Neural cell (in vitro differentiated cells): ENCODE data around the gene POMT1. TPM values are rescaled to one million over a fixed set of nuclear protein-coding genes. Genes with fewer than 3 reads are reported as not detected.

ENCODE experiments used
- H2AFZ ChIP-seq: fragments of 200-600, 300-800 bp; sonication (generic), shearing (Covaris generic); 2 replicates; pipeline ENCODE4 v1.6.0; 2014; ENCODE audit warnings: low read depth, mild to moderate bottlenecking, antibody characterized with exemption, low read length, moderate library complexity
- H3F3A ChIP-seq: fragments of 200-600 bp; shearing (Covaris generic); 2 replicates; pipeline ENCODE4 v1.6.1; 2016; ENCODE audit warnings: mild to moderate bottlenecking, moderate library complexity, mixed read lengths, antibody characterized with exemption, low read length; ENCODE audit not compliant: insufficient read depth, poor library complexity, severe bottlenecking
- H3K27ac ChIP-seq: fragments of 200-600, 300-800 bp; sonication (generic), shearing (Covaris generic); 2 replicates; pipeline ENCODE4 v1.5.1; 2014; ENCODE audit warnings: mild to moderate bottlenecking, low read length, moderate library complexity
- H3K27me3 ChIP-seq: fragments of 300-800, 200-600 bp; sonication (generic), shearing (Covaris generic); 2 replicates; pipeline ENCODE4 v1.6.0; 2014; ENCODE audit warnings: mild to moderate bottlenecking, low read depth, low read length, moderate library complexity; ENCODE audit not compliant: insufficient read depth
- H3K36me3 ChIP-seq: fragments of 300-800, 200-600 bp; sonication (generic), shearing (Covaris generic); 2 replicates; pipeline ENCODE4 v1.5.1; 2014; ENCODE audit warnings: mild to moderate bottlenecking, antibody characterized with exemption, low read length, moderate library complexity; ENCODE audit not compliant: insufficient read depth
- H3K4me2 ChIP-seq: fragments of 300-800, 200-600 bp; sonication (generic), shearing (Covaris generic); 2 replicates; pipeline ENCODE4 v1.6.0; 2014; ENCODE audit warnings: mild to moderate bottlenecking, low read length
- H3K4me3 ChIP-seq: fragments of 300-800, 200-600 bp; sonication (generic), shearing (Covaris generic); 2 replicates; pipeline ENCODE4 v1.5.1; 2014; ENCODE audit warnings: mild to moderate bottlenecking, low read length, moderate library complexity
- H3K79me2 ChIP-seq: fragments of 200-600 bp; shearing (Covaris generic); replicated peaks from 2 replicates; pipeline ENCODE4 v1.6.0; 2014; ENCODE audit warnings: mild to moderate bottlenecking, low read length, moderate library complexity; ENCODE audit not compliant: insufficient read depth
- H3K9ac ChIP-seq: fragments of 300-800, 200-600 bp; sonication (generic), shearing (Covaris generic); 2 replicates; pipeline ENCODE4 v1.6.1; 2016; ENCODE audit warnings: mild to moderate bottlenecking, low read length, mixed read lengths
- H3K9me2 ChIP-seq: fragments of 200-600 bp; shearing (Covaris generic); 2 replicates; pipeline ENCODE4 v1.6.1; 2016; ENCODE audit warnings: mild to moderate bottlenecking, low read length, mixed read lengths; ENCODE audit not compliant: insufficient read depth
- H3K9me3 ChIP-seq: fragments of 200-600, 300-800 bp; sonication (generic), shearing (Covaris generic); 2 replicates; pipeline ENCODE4 v1.6.1; 2016; ENCODE audit warnings: mild to moderate bottlenecking, mixed run types, low read length, moderate library complexity, mixed read lengths
- H4K20me1 ChIP-seq: fragments of 200-600 bp; shearing (Covaris generic); 2 replicates; pipeline ENCODE4 v1.6.1; 2016; ENCODE audit warnings: mild to moderate bottlenecking, mixed run types; ENCODE audit not compliant: insufficient read depth
- EP300 ChIP-seq: fragments of 450-650 bp; conservative IDR thresholded peaks from 2 replicates; pipeline ENCODE4 v1.6.1; 2014; ENCODE audit warnings: antibody characterized with exemption, mild to moderate bottlenecking, moderate library complexity; ENCODE audit not compliant: poor library complexity, severe bottlenecking
- EZH2 ChIP-seq: fragments of 200-600, 300-800 bp; shearing (Covaris generic), sonication (generic); IDR thresholded peaks from 2 replicates; pipeline ENCODE4 v1.6.1; 2014; ENCODE audit warnings: antibody characterized with exemption, low read length, borderline replicate concordance, mild to moderate bottlenecking; ENCODE audit not compliant: insufficient read depth, poor library complexity, severe bottlenecking
- MXI1 ChIP-seq: fragments of 450-650 bp; conservative IDR thresholded peaks from 2 replicates; pipeline ENCODE4 v1.6.1; 2014; ENCODE audit warnings: antibody characterized with exemption, mild to moderate bottlenecking; ENCODE audit not compliant: poor library complexity, severe bottlenecking
- POLR2AphosphoS5 ChIP-seq: IDR thresholded peaks from 2 replicates; pipeline ENCODE4 v1.6.1; 2012
- RAD21 ChIP-seq: fragments of 450-650 bp; conservative IDR thresholded peaks from 2 replicates; pipeline ENCODE4 v1.6.1; 2014; ENCODE audit warnings: antibody characterized with exemption, mild to moderate bottlenecking, moderate library complexity
- REST ChIP-seq: IDR thresholded peaks from 2 replicates; pipeline ENCODE4 v1.6.1; 2012; ENCODE audit warnings: borderline replicate concordance
- SMC3 ChIP-seq: fragments of 450-650 bp; conservative IDR thresholded peaks from 2 replicates; pipeline ENCODE4 v1.6.1; 2014; ENCODE audit warnings: antibody characterized with exemption, mild to moderate bottlenecking, moderate library complexity; ENCODE audit not compliant: poor library complexity
- TAF1 ChIP-seq: IDR thresholded peaks from 2 replicates; pipeline ENCODE4 v1.6.1; 2012; ENCODE audit warnings: low read depth
- polyA plus RNA-seq: library from polyadenylated mRNA; depleted of rRNA; stranded (reverse); fragments of >200 nt; gene quantifications from 2 replicates; pipeline ENCODE4 v1.2.3, GENCODE V29; 2014
- TF ChIP-seq, protein P1 (sequence below): fragments of 450-650 bp; IDR thresholded peaks from 2 replicates; pipeline ENCODE4 v1.5.1; 2014; ENCODE audit warnings: antibody characterized with exemption, mild to moderate bottlenecking, moderate library complexity; ENCODE audit not compliant: poor library complexity, severe bottlenecking

POMT1 gene
- polyA plus RNA-seq, 1 donor from 2014 or later, result 131 TPM

- Histone ChIP-seq H3K4me2 (no peak overlapping the region), H4K20me1 (peaks cover 7% of the 10 kb centered on the region), H3F3A (no peaks in the 10 kb centered on the region), H3K9me3 (no peaks in the 10 kb centered on the region), H3K9me2 (no peaks in the 10 kb centered on the region), H3K9ac (no peak overlapping the region), H3K79me2 (peaks cover 5% of the 10 kb centered on the region), H3K36me3 (no peaks in the 10 kb centered on the region), H3K27me3 (no peaks in the 10 kb centered on the region), H3K27ac (no peak overlapping the region), H3K4me3 (no peak overlapping the region), H2AFZ (no peak overlapping the region)
- no peak for TF ChIP-seq EP300
- no peak for TF ChIP-seq REST
- no peak for TF ChIP-seq SMC3
- TF ChIP-seq TAF1, result no peak
- TF ChIP-seq, protein P1, sequence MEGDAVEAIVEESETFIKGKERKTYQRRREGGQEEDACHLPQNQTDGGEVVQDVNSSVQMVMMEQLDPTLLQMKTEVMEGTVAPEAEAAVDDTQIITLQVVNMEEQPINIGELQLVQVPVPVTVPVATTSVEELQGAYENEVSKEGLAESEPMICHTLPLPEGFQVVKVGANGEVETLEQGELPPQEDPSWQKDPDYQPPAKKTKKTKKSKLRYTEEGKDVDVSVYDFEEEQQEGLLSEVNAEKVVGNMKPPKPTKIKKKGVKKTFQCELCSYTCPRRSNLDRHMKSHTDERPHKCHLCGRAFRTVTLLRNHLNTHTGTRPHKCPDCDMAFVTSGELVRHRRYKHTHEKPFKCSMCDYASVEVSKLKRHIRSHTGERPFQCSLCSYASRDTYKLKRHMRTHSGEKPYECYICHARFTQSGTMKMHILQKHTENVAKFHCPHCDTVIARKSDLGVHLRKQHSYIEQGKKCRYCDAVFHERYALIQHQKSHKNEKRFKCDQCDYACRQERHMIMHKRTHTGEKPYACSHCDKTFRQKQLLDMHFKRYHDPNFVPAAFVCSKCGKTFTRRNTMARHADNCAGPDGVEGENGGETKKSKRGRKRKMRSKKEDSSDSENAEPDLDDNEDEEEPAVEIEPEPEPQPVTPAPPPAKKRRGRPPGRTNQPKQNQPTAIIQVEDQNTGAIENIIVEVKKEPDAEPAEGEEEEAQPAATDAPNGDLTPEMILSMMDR, result no peak
- TF ChIP-seq MXI1, result no peak
- TF ChIP-seq RAD21, result no peak
- no peak for TF ChIP-seq EZH2
- no peak for TF ChIP-seq POLR2AphosphoS5
Observed at GRCh38 chr9:131484051-131484445, 18.7 kb upstream of the POMT1 start.

DNA sequence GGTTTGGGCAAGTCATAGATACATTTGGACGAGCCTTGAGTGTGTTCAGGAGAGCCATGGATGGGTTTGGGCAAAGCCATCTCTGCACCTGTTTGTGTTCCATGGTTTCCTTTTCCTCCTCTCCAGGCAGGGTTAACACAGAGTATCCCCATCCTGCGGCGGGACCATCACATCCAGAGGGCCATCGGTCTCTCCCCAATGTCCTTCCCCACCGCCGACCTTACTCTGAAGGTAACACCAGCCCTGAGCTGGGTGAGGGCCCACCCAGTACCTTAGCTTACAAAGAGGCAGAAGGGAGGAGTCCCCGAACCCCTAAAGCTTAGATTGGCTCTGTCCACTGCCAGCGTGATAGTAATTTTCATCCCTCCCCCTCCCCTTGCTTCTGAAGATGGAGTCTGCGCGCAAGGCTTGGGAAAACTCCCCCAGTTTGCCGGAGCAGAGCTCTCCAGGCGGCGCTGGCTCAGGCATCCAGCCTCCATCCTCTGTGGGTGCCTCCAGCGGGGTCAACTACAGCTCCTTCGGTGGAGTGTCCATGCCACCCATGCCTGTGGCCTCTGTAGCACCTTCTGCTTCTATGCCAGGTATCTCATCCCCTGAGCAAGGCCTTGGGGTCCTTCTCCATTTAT lies 18.0 kb upstream of the POMT1 start:
- Histone ChIP-seq H3K27ac (no peak overlapping the region), H3K9me2 (no peaks in the 10 kb centered on the region), H3K79me2 (peaks cover 5% of the 10 kb centered on the region), H3K36me3 (no peaks in the 10 kb centered on the region), H3K4me2 (no peak overlapping the region), H3K9ac (no peak overlapping the region), H3F3A (no peaks in the 10 kb centered on the region), H3K27me3 (no peaks in the 10 kb centered on the region), H4K20me1 (peaks cover 6% of the 10 kb centered on the region), H3K4me3 (no peak overlapping the region), H2AFZ (no peak overlapping the region), H3K9me3 (no peaks in the 10 kb centered on the region)
- TF ChIP-seq POLR2AphosphoS5 (no peak), EP300 (no peak), MXI1 (no peak), TAF1 (no peak), REST (no peak), RAD21 (no peak), EZH2 (no peak), SMC3 (no peak)
- TF ChIP-seq, protein P1, result no peak
